GM18517 (cell line): ENCODE data around the gene C6orf136.
"Not testable (repeated sequence)": the region's sequence is repeated elsewhere in the genome, so short reads cannot be mapped to it uniquely, and the experiment has no call there.

Experiments used
- ATAC-seq: cut with Tn5 transposase; IDR thresholded peaks from one replicate; pipeline ENCODE4 v1.9.1; 2021; ENCODE audit warnings: mild to moderate bottlenecking, moderate library complexity; ENCODE audit not compliant: unreplicated experiment

The C6orf136 gene

GRCh38 chr6:30657454-30657853 lies 10.5 kb downstream of the C6orf136 start:
- ATAC-seq, result no peak

- ATAC-seq, result not testable (repeated sequence)
These were observed 11.0 kb downstream of the C6orf136 start for GRCh38 chr6:30657922-30658321.

GRCh38 chr6:30664994-30665767 lies 18.2 kb downstream of the C6orf136 start:
- no peak for ATAC-seq

GRCh38 chr6:30666300-30666699 lies 19.4 kb downstream of the C6orf136 start:
- not testable (repeated sequence) for ATAC-seq

- no peak for ATAC-seq
These were observed 24.0 kb downstream of the C6orf136 start for GRCh38 chr6:30670760-30671527.

- ATAC-seq, result peak; percentile 80
These were observed 25.7 kb downstream of the C6orf136 start, which contains the start of gene DHX16 for GRCh38 chr6:30672445-30673253. DHX16 (minus strand) TSS chr6:30673006; CDS start chr6:30672841, 165 bp downstream.

- ATAC-seq, result no peak
These were observed 29.8 kb downstream of the C6orf136 start for GRCh38 chr6:30676660-30677285.

GRCh38 chr6:30678964-30679726 lies 32.2 kb downstream of the C6orf136 start:
- ATAC-seq, result peak; percentile 39

GRCh38 chr6:30679765-30680535 lies 33.0 kb downstream of the C6orf136 start:
- ATAC-seq, result no peak

GRCh38 chr6:30681766-30682142 lies 34.8 kb downstream of the C6orf136 start:
- no peak for ATAC-seq

- ATAC-seq, result peak; percentile 36
These were observed 35.5 kb downstream of the C6orf136 start for GRCh38 chr6:30682143-30683117.

- no peak for ATAC-seq
These were observed 36.4 kb downstream of the C6orf136 start for GRCh38 chr6:30683183-30683979.

GRCh38 chr6:30683980-30684338 lies 37.0 kb downstream of the C6orf136 start:
- no peak for ATAC-seq

- no peak for ATAC-seq
These were observed 37.6 kb downstream of the C6orf136 start for GRCh38 chr6:30684386-30685156.

GRCh38 chr6:30685157-30686008 lies 38.5 kb downstream of the C6orf136 start:
- ATAC-seq, result no peak
